BLaER1 treated with 17β-estradiol and CSF1 and Interleukin-3, amounts not matched to agents 10 nM and 100 nM (cell line): ENCODE measurements around the gene CCDC188.
A peak's percentile ranks its signal among the peaks of the same experiment; 100 is the strongest.

Source experiments
- H3K27ac ChIP-seq, 11 experiments: shearing (Covaris generic); formaldehyde crosslinking; 2 replicates each; pipeline ENCODE4 v1.8.1; 2022
- H3K27me3 ChIP-seq, 11 experiments: shearing (Covaris generic); formaldehyde crosslinking; 2 replicates each; pipeline ENCODE4 v1.8.1; 2022
- H3K36me3 ChIP-seq, 11 experiments: shearing (Covaris generic); formaldehyde crosslinking; 2 replicates each; pipeline ENCODE4 v1.8.1; 2022
- H3K4me1 ChIP-seq, 10 experiments: shearing (Covaris generic); formaldehyde crosslinking; 2 replicates each; pipeline ENCODE4 v1.8.1; 2022
- H3K4me2 ChIP-seq, 11 experiments: shearing (Covaris generic); formaldehyde crosslinking; 2 replicates each; pipeline ENCODE4 v1.8.1; 2022
- H3K4me3 ChIP-seq, 10 experiments: shearing (Covaris generic); formaldehyde crosslinking; 2 replicates each; pipeline ENCODE4 v1.8.1; 2022
- H3K9ac ChIP-seq, 11 experiments: shearing (Covaris generic); formaldehyde crosslinking; 2 replicates each; pipeline ENCODE4 v1.8.1; 2022
- H3K9me3 ChIP-seq, 11 experiments: shearing (Covaris generic); formaldehyde crosslinking; replicated peaks in 1 of 11; 2 replicates each; pipeline ENCODE4 v1.8.1; 2022
- H4K20me1 ChIP-seq, 11 experiments: shearing (Covaris generic); formaldehyde crosslinking; 2 replicates each; pipeline ENCODE4 v1.8.1; 2022
- Cebpa-rat ChIP-seq, 11 experiments: shearing (Covaris generic); IDR thresholded peaks; 2 replicates each; pipeline ENCODE4 v1.8.1; 2022

CCDC188 gene

DNA sequence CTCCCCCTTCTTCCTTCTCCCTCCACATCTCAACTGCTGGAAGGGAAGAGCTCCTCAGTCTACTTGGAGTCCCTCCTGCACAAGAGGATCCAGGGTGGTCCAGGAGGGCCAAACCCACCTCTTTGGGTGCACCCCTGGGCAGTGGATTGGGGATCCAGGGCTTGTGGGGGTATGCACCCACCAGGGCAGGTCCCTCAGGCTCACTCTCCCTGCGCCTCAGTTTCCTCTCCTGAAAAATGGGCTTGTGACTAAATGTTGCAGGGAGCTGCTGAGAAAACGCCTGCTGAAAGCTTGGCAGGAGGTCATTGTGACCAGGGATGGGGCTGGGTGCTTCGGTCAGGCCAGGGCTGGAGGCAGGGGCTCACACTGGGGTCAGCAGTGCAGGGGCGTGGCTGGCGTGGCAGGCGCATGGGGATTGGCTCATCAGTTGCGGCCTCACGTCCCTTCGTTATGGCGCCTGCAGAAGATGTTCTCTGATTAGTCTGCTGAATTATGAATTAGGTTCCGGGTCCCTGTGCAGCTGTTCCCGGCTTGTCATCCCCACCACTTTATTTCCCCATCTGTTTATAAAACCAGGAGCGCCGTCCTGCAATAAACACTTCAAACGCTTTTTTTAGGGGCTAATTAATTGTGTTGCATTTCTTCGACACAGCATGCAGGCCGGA lies 25.7 kb upstream of the CCDC188 start:
- Histone ChIP-seq H3K4me1 (peaks cover 18 to 87% (median 60%) of the 10 kb centered on the region in 10 experiments), H4K20me1 (no peaks in the 10 kb centered on the region), H3K4me2 (peak overlapping the region in 3 of 11 experiments; percentile 45 to 54 (median 51); a peak in 5 of 22 replicates), H3K9me3 (no peaks in the 10 kb centered on the region), H3K27ac (no peak overlapping the region), H3K27me3 (no peaks in the 10 kb centered on the region), H3K4me3 (no peak overlapping the region), H3K9ac (no peak overlapping the region), H3K36me3 (no peaks in the 10 kb centered on the region)
- TF ChIP-seq Cebpa-rat (IDR thresholded peaks at IDR 0.05) = no peak

DNA sequence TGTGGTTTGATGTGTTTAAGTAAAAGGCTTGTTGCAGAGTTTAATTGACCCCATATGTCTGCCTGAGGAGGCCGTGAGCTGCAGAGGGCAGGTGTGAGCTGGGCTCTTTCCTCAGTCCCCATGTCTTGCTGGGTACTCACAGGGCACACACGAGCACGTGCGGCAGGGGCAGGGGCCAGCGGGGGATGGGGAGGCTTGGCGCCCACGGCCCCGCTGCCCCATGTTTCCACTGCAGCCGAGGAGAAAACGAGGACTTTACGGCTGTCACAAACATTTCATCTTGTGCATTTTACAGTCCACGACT lies 24.7 kb upstream of the CCDC188 start:
- no peaks in the 10 kb centered on the region for H4K20me1 ChIP-seq
- no peak overlapping the region for H3K27ac ChIP-seq

GRCh38 chr22:20174785-20175596 lies 24.1 kb upstream of the CCDC188 start:
- TF ChIP-seq Cebpa-rat (IDR thresholded peaks at IDR 0.05) = no peak
- no peaks in the 10 kb centered on the region for H3K36me3 ChIP-seq
- H3K27me3 ChIP-seq = no peaks in the 10 kb centered on the region
- no peaks in the 10 kb centered on the region for H3K9me3 ChIP-seq
- H3K4me1 ChIP-seq = peaks cover 2 to 76% (median 44%) of the 10 kb centered on the region in 10 experiments; a peak in 19 of 20 replicates
- no peak overlapping the region for H3K27ac ChIP-seq
- H3K4me3 ChIP-seq = no peak overlapping the region
- peak overlapping the region in 6 of 11 experiments; percentile 15 to 60 (median 52); a peak in 11 of 22 replicates for H3K4me2 ChIP-seq
- H3K9ac ChIP-seq = peak overlapping the region in 3 of 11 experiments; percentile 5 to 49 (median 29); a peak in 2 of 22 replicates
- H4K20me1 ChIP-seq = no peaks in the 10 kb centered on the region

More for the DNA sequence above, 24.7 kb upstream of the CCDC188 start:
- Histone ChIP-seq H3K9ac (peak overlapping the region in 2 of 11 experiments; percentile 29 to 49; a peak in 1 of 22 replicates), H3K4me3 (no peak overlapping the region), H3K27me3 (no peaks in the 10 kb centered on the region), H3K9me3 (no peaks in the 10 kb centered on the region), H3K4me1 (peaks cover 8 to 77% (median 50%) of the 10 kb centered on the region in 10 experiments), H3K4me2 (peak overlapping the region in 6 of 11 experiments; percentile 15 to 60 (median 52); a peak in 11 of 22 replicates), H3K36me3 (no peaks in the 10 kb centered on the region)
- TF ChIP-seq Cebpa-rat (IDR thresholded peaks at IDR 0.05) = no peak

DNA sequence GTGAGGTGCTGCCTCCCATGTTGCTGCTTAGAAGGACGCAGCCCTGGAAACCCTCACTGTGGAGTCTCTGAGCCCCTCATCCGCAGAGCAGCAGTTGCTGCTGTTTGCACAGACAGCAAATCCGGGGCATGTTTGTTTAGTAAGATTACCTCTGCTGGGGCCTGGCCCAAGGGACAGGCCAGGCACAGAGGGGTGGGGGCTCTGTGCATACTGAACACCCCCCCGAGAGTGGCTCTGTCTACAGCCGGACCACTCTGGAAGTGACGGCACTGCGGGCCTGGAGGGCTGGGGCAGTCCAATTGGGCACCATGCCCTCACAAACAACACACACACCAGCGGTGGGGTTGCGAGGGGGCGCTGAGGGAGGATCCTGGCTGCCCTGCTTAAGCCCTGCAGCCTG lies 22.9 kb upstream of the CCDC188 start:
- no peak overlapping the region for H3K9ac ChIP-seq
- no peak overlapping the region for H3K27ac ChIP-seq
- no peaks in the 10 kb centered on the region for H4K20me1 ChIP-seq
- no peaks in the 10 kb centered on the region for H3K27me3 ChIP-seq
- H3K4me3 ChIP-seq = no peak overlapping the region
- TF ChIP-seq Cebpa-rat (IDR thresholded peaks at IDR 0.05) = no peak
- H3K36me3 ChIP-seq = no peaks in the 10 kb centered on the region
- H3K9me3 ChIP-seq = no peaks in the 10 kb centered on the region
- peaks cover 0 to 73% (median 42%) of the 10 kb centered on the region in 10 experiments; a peak in 16 of 20 replicates for H3K4me1 ChIP-seq
- H3K4me2 ChIP-seq = peak overlapping the region in 2 of 11 experiments; percentile 1 to 51; a peak in 1 of 22 replicates

- Histone ChIP-seq H3K9ac (no peak overlapping the region), H4K20me1 (no peaks in the 10 kb centered on the region), H3K36me3 (no peaks in the 10 kb centered on the region), H3K4me3 (no peak overlapping the region), H3K4me1 (peaks cover 0 to 73% (median 42%) of the 10 kb centered on the region in 10 experiments; a peak in 16 of 20 replicates), H3K9me3 (no peaks in the 10 kb centered on the region), H3K27ac (no peak overlapping the region), H3K4me2 (peak overlapping the region in 1 of 11 experiments; percentile 1; a peak in 1 of 22 replicates), H3K27me3 (no peaks in the 10 kb centered on the region)
- TF ChIP-seq Cebpa-rat (IDR thresholded peaks at IDR 0.05) = no peak
Observed at GRCh38 chr22:20173246-20173645, 22.4 kb upstream of the CCDC188 start.

- Histone ChIP-seq H3K9ac (no peak overlapping the region), H3K27me3 (no peaks in the 10 kb centered on the region), H3K4me3 (no peak overlapping the region), H3K4me2 (peak overlapping the region in 2 of 11 experiments; percentile 4 to 7; a peak in 2 of 22 replicates), H4K20me1 (no peaks in the 10 kb centered on the region), H3K27ac (no peak overlapping the region), H3K36me3 (no peaks in the 10 kb centered on the region), H3K9me3 (no peaks in the 10 kb centered on the region), H3K4me1 (peaks cover 0 to 73% (median 42%) of the 10 kb centered on the region in 10 experiments; a peak in 16 of 20 replicates)
- no peak for TF ChIP-seq Cebpa-rat (IDR thresholded peaks at IDR 0.05)
Observed at GRCh38 chr22:20172141-20172613, 21.3 kb upstream of the CCDC188 start.

GRCh38 chr22:20171288-20172140 lies 20.7 kb upstream of the CCDC188 start:
- Histone ChIP-seq H3K36me3 (no peaks in the 10 kb centered on the region), H3K4me3 (no peak overlapping the region), H3K4me1 (peaks cover 0 to 72% (median 41%) of the 10 kb centered on the region in 10 experiments; a peak in 16 of 20 replicates), H3K9ac (no peak overlapping the region), H3K9me3 (no peaks in the 10 kb centered on the region), H3K27ac (no peak overlapping the region), H4K20me1 (no peaks in the 10 kb centered on the region), H3K4me2 (peak overlapping the region in 2 of 11 experiments; percentile 4 to 7; a peak in 2 of 22 replicates), H3K27me3 (no peaks in the 10 kb centered on the region)
- no peak for TF ChIP-seq Cebpa-rat (IDR thresholded peaks at IDR 0.05)

DNA sequence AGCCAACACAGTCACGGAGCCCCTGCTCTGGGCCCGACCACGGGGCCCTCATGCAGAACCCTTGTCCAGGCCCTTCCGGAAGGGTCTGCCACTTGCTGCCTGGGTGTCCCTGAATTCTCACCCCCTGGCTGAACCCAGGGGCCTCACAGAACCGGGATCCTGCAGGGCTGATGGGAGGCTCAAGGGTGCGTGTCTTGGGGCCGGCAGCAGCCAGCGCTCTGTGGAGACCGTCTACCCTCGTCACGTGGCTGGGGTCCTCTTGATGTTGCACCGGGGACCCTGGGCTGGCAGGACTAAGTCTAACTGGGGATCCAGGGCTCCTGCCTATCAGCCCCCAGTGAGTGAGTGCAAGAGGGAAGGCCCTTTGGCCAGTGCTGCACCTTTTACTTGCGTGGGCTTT lies 19.3 kb upstream of the CCDC188 start:
- H4K20me1 ChIP-seq = no peaks in the 10 kb centered on the region
- no peak for TF ChIP-seq Cebpa-rat (IDR thresholded peaks at IDR 0.05)

More for the DNA sequence above, 19.3 kb upstream of the CCDC188 start:
- H3K27me3 ChIP-seq = no peaks in the 10 kb centered on the region
- no peak overlapping the region for H3K4me2 ChIP-seq
- peaks cover 0 to 61% (median 32%) of the 10 kb centered on the region in 10 experiments; a peak in 16 of 20 replicates for H3K4me1 ChIP-seq
- no peak overlapping the region for H3K4me3 ChIP-seq
- H3K9ac ChIP-seq = no peak overlapping the region
- no peak overlapping the region for H3K27ac ChIP-seq
- no peaks in the 10 kb centered on the region for H3K36me3 ChIP-seq
- H3K9me3 ChIP-seq = no peaks in the 10 kb centered on the region
